Suprapubic skin (tissue), 3 donors: ENCODE results near the gene ZNF606.

Experiments used
- EP300 ChIP-seq: sonication (generic); formaldehyde crosslinking; IDR thresholded peaks from one replicate; pipeline ENCODE4 v1.6.1; 2017; ENCODE audit warnings: antibody characterized with exemption
- POLR2A ChIP-seq, 2 donors: fragments of 450-650 bp; IDR thresholded peaks; one replicate each; pipeline ENCODE4 v1.6.1; 2017; ENCODE audit warnings: antibody characterized with exemption in 2 of 2, mild to moderate bottlenecking in 2 of 2, moderate library complexity in 2 of 2
- TF ChIP-seq, protein P1 (sequence below), 2 donors: fragments of 200-600 bp in 1 of 2; fragments of 450-650 bp in 1 of 2; sonication (generic) in 1 of 2; IDR thresholded peaks; one replicate each; pipeline ENCODE4 v1.5.1; 2016 to 2019; ENCODE audit warnings: antibody characterized with exemption in 2 of 2, mild to moderate bottlenecking in 1 of 2, moderate library complexity in 1 of 2

DNA sequence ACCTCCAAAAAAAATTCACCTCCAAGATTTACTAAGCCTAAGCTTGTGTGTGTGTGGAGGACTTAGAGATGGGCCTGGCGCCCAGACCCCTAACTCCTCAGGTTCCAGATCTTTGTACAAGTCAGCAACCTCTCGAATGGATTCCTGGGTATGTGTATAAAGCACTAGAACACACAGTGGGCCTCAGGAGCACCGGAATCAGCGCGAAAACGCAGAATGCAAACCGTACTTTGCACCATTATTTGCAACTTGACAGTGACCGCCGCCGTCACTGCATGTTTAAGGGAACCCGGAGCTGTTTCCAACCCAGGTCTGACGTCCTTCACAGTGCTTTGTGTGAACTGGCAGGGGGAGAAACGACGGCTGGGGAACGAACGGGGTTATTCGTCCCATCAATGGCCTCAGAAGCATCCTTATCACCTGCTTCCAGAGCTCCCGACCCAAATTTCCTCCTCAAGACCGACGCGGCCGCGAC is 688 bp downstream of the ZNF606 start:
- TF ChIP-seq, protein P1, sequence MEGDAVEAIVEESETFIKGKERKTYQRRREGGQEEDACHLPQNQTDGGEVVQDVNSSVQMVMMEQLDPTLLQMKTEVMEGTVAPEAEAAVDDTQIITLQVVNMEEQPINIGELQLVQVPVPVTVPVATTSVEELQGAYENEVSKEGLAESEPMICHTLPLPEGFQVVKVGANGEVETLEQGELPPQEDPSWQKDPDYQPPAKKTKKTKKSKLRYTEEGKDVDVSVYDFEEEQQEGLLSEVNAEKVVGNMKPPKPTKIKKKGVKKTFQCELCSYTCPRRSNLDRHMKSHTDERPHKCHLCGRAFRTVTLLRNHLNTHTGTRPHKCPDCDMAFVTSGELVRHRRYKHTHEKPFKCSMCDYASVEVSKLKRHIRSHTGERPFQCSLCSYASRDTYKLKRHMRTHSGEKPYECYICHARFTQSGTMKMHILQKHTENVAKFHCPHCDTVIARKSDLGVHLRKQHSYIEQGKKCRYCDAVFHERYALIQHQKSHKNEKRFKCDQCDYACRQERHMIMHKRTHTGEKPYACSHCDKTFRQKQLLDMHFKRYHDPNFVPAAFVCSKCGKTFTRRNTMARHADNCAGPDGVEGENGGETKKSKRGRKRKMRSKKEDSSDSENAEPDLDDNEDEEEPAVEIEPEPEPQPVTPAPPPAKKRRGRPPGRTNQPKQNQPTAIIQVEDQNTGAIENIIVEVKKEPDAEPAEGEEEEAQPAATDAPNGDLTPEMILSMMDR (IDR thresholded peaks at IDR 0.05), result no peak
- TF ChIP-seq EP300 (no peak), POLR2A (IDR thresholded peaks at IDR 0.05) (no peak)
